HEK293T (cell line): ENCODE data around the gene IL12A.

ENCODE experiments used
- CTCF ChIA-PET: fragments of 350-600 bp; formaldehyde crosslinking; extraction: SDS; loops from one replicate; lab custom pipeline; 2021; ENCODE audit warnings: antibody characterized with exemption, inconsistent platforms; lab: Yijun Ruan, JAX
- POLR2A ChIA-PET: fragments of 350-600 bp; formaldehyde crosslinking; extraction: SDS; loops from one replicate; lab custom pipeline; 2020; ENCODE audit warnings: antibody characterized with exemption, inconsistent platforms; lab: Yijun Ruan, JAX
- DNase-seq: peaks from one replicate; pipeline ENCODE4 v3.0.0; 2012; ENCODE audit warnings: mixed read lengths; ENCODE audit errors: extremely low spot score
- ARNT ChIP-seq: fragments of 450-650 bp; IDR thresholded peaks from 2 replicates; pipeline ENCODE4 v1.6.1; 2017; ENCODE audit warnings: mild to moderate bottlenecking
- BHLHE40 ChIP-seq: fragments of 450-650 bp; IDR thresholded peaks from 2 replicates; pipeline ENCODE4 v1.6.1; 2016; ENCODE audit warnings: mild to moderate bottlenecking, moderate library complexity, borderline replicate concordance
- CTBP1 ChIP-seq: fragments of 450-650 bp; IDR thresholded peaks from 2 replicates; pipeline ENCODE4 v1.6.1; 2016; ENCODE audit warnings: borderline replicate concordance
- ELF4 ChIP-seq: fragments of 450-650 bp; IDR thresholded peaks from 2 replicates; pipeline ENCODE4 v1.6.1; 2017; ENCODE audit warnings: antibody characterized with exemption
- FOXA1 ChIP-seq: fragments of 450-650 bp; IDR thresholded peaks from 2 replicates; pipeline ENCODE4 v1.6.1; 2016; ENCODE audit warnings: mild to moderate bottlenecking
- FOXK2 ChIP-seq: fragments of 450-650 bp; IDR thresholded peaks from 2 replicates; pipeline ENCODE4 v1.6.1; 2016; ENCODE audit warnings: mild to moderate bottlenecking
- FOXM1 ChIP-seq: fragments of 450-650 bp; IDR thresholded peaks from 2 replicates; pipeline ENCODE4 v1.6.1; 2017; ENCODE audit warnings: mild to moderate bottlenecking, borderline replicate concordance
- HDGF ChIP-seq: fragments of 450-650 bp; IDR thresholded peaks from 2 replicates; pipeline ENCODE4 v1.6.1; 2017; ENCODE audit warnings: antibody characterized with exemption, borderline replicate concordance
- L3MBTL2 ChIP-seq: fragments of 450-650 bp; conservative IDR thresholded peaks from 2 replicates; pipeline ENCODE4 v1.6.1; 2016; ENCODE audit warnings: mild to moderate bottlenecking
- LEF1 ChIP-seq: fragments of 450-650 bp; IDR thresholded peaks from 2 replicates; pipeline ENCODE4 v1.6.1; 2017; ENCODE audit warnings: mild to moderate bottlenecking, borderline replicate concordance
- NFRKB ChIP-seq: fragments of 450-650 bp; IDR thresholded peaks from 2 replicates; pipeline ENCODE4 v1.6.1; 2016; ENCODE audit warnings: mild to moderate bottlenecking, moderate library complexity
- SP1 ChIP-seq: fragments of 450-650 bp; IDR thresholded peaks from 2 replicates; pipeline ENCODE4 v1.6.1; 2017
- SUZ12 ChIP-seq: fragments of 450-650 bp; IDR thresholded peaks from 2 replicates; pipeline ENCODE4 v1.6.1; 2016; ENCODE audit warnings: mild to moderate bottlenecking
- TARDBP ChIP-seq: fragments of 450-650 bp; IDR thresholded peaks from 2 replicates; pipeline ENCODE4 v1.6.1; 2016
- ZNF384 ChIP-seq: fragments of 450-650 bp; IDR thresholded peaks from 2 replicates; pipeline ENCODE4 v1.6.1; 2016
- TF ChIP-seq, protein P1 (sequence below): fragments of 450-650 bp; IDR thresholded peaks from 2 replicates; pipeline ENCODE4 v1.6.1; 2016

The IL12A gene

DNA sequence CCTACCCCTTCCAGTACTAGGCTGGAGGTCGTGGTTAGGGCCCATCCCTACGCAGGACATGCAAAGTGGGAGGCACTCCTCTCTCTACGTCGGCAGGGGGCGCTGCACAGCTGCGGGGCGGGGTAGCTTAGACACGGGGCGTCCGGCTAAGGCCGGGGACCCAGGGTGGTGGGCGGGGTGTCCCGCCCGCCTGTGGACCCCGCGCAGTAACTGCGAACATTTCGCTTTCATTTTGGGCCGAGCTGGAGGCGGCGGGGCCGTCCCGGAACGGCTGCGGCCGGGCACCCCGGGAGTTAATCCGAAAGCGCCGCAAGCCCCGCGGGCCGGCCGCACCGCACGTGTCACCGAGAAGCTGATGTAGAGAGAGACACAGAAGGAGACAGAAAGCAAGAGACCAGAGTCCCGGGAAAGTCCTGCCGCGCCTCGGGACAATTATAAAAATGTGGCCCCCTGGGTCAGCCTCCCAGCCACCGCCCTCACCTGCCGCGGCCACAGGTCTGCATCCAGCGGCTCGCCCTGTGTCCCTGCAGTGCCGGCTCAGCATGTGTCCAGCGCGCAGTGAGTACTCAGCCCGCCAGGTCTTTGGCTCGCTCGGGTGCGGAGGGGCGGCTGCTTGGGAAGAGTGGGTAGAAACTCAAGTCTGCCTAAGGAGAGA, at the start of gene IL12A:
IL12A (plus strand) TSS at position 219 of the 655 bp plus-strand sequence.
- TF ChIP-seq L3MBTL2 (peak; percentile 79), SP1 (no peak)
- ChIA-PET CTCF (interaction anchor here (0.5 to 3.3 kb wide), 10 partner anchors 10 to 452 kb away, joined by 3 to 20 read pairs (median 3); no protein-coding TSS in a partner anchor), POLR2A (no interaction called here)
- DNase-seq: peak; percentile 83

GRCh38 chr3:159941038-159942000, 47.3 kb upstream of the IL12A start:
- ChIA-PET CTCF (no interaction called here), POLR2A (no interaction called here)
- no peak for DNase-seq
- TF ChIP-seq SP1: no peak
- TF ChIP-seq CTBP1: no peak
- no peak for TF ChIP-seq FOXM1
- no peak for TF ChIP-seq TARDBP
- TF ChIP-seq NFRKB: no peak
- no peak for TF ChIP-seq FOXA1
- TF ChIP-seq SUZ12: no peak
- no peak for TF ChIP-seq ZNF384
- TF ChIP-seq L3MBTL2: no peak
- TF ChIP-seq ARNT: no peak
- TF ChIP-seq, protein P1, sequence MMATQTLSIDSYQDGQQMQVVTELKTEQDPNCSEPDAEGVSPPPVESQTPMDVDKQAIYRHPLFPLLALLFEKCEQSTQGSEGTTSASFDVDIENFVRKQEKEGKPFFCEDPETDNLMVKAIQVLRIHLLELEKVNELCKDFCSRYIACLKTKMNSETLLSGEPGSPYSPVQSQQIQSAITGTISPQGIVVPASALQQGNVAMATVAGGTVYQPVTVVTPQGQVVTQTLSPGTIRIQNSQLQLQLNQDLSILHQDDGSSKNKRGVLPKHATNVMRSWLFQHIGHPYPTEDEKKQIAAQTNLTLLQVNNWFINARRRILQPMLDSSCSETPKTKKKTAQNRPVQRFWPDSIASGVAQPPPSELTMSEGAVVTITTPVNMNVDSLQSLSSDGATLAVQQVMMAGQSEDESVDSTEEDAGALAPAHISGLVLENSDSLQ: no peak
- no peak for TF ChIP-seq BHLHE40
- TF ChIP-seq LEF1: no peak
- no peak for TF ChIP-seq HDGF
- TF ChIP-seq FOXK2: no peak
- no peak for TF ChIP-seq ELF4

DNA sequence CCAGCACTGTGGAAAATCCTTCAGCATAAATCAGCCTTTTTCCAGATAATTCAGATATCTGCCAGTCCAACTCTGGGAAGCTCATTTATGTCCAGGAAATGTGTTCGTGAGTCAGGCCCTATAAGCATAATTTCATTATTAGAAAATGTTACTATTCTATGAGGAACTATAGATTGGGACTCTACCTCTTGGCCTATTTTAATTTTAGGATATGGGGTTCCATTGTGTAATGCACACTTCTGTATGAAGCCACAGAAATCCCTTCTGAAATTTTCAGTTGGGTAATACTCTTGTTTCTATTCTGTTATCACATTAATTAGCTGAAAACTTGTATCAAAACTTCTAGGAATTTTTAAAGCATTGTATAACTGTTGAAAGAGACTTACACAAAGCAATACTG, 43.9 kb upstream of the IL12A start:
- ChIA-PET CTCF (no interaction called here), POLR2A (no interaction called here)
- no peak for DNase-seq
- TF ChIP-seq SUZ12 (no peak), CTBP1 (no peak), LEF1 (no peak), BHLHE40 (no peak), SP1 (no peak), FOXA1 (no peak), FOXM1 (no peak), ZNF384 (no peak), ELF4 (no peak), TARDBP (no peak), NFRKB (no peak), L3MBTL2 (no peak), FOXK2 (no peak)
- TF ChIP-seq, protein P1: no peak

DNA sequence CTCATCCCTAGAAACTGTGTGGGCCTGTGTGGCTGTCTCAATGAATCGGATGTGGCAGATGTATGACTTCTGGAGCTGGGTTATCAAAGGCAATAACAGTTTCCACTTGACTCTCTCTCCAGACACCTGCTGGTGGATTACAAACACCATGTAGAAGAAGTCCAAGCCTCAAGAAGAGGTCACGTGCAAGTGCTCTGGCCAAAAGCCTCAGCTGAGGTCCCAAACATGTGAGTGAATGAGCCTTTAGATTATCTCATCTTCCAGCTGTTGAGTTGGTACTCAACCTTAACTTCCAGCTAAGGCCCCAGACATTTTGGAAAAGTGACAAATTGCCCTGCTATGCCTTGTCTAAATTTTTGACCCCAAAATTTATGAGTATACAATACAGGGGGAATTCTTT, 42.7 kb upstream of the IL12A start:
- DNase-seq: no peak
- TF ChIP-seq FOXM1 (no peak), ZNF384 (no peak), LEF1 (no peak), FOXK2 (no peak), ELF4 (no peak), ARNT (no peak), TARDBP (no peak), L3MBTL2 (no peak), NFRKB (no peak), SUZ12 (no peak), HDGF (no peak), BHLHE40 (no peak), CTBP1 (no peak), FOXA1 (no peak), SP1 (no peak)
- TF ChIP-seq, protein P1: no peak
- CTCF ChIA-PET: no interaction called here
- POLR2A ChIA-PET: no interaction called here

GRCh38 chr3:159947220-159947619, 41.4 kb upstream of the IL12A start:
- no peak for DNase-seq
- POLR2A ChIA-PET: no interaction called here
- CTCF ChIA-PET: no interaction called here
- TF ChIP-seq BHLHE40: no peak
- TF ChIP-seq SUZ12: no peak
- TF ChIP-seq ELF4: no peak
- TF ChIP-seq FOXK2: no peak
- no peak for TF ChIP-seq FOXA1
- TF ChIP-seq LEF1: no peak
- no peak for TF ChIP-seq HDGF
- no peak for TF ChIP-seq CTBP1
- TF ChIP-seq NFRKB: no peak
- TF ChIP-seq FOXM1: no peak
- TF ChIP-seq TARDBP: no peak
- no peak for TF ChIP-seq L3MBTL2
- TF ChIP-seq SP1: no peak
- no peak for TF ChIP-seq ZNF384
